BLaER1 (cell line): ENCODE data around the gene FGGY.
"Not testable (repeated sequence)": the region's sequence is repeated elsewhere in the genome, so short reads cannot be mapped to it uniquely, and the experiment has no call there.

Experiments used
- H3K27ac ChIP-seq: shearing (Covaris generic); formaldehyde crosslinking; 2 replicates; pipeline ENCODE4 v1.8.1; 2022
- H3K27me3 ChIP-seq: shearing (Covaris generic); formaldehyde crosslinking; 2 replicates; pipeline ENCODE4 v1.8.1; 2022
- H3K36me3 ChIP-seq: shearing (Covaris generic); formaldehyde crosslinking; 2 replicates; pipeline ENCODE4 v1.8.1; 2022
- H3K4me1 ChIP-seq: shearing (Covaris generic); formaldehyde crosslinking; 2 replicates; pipeline ENCODE4 v1.8.1; 2022
- H3K4me2 ChIP-seq: shearing (Covaris generic); formaldehyde crosslinking; 2 replicates; pipeline ENCODE4 v1.8.1; 2022
- H3K4me3 ChIP-seq: shearing (Covaris generic); formaldehyde crosslinking; 2 replicates; pipeline ENCODE4 v1.8.1; 2022
- H3K9ac ChIP-seq: shearing (Covaris generic); formaldehyde crosslinking; 2 replicates; pipeline ENCODE4 v1.8.1; 2022
- H3K9me3 ChIP-seq: shearing (Covaris generic); formaldehyde crosslinking; 2 replicates; pipeline ENCODE4 v1.8.1; 2022
- H4K20me1 ChIP-seq: shearing (Covaris generic); formaldehyde crosslinking; 2 replicates; pipeline ENCODE4 v1.8.1; 2022
- Cebpa-rat ChIP-seq: shearing (Covaris generic); IDR thresholded peaks from 2 replicates; pipeline ENCODE4 v1.8.1; 2022

The FGGY gene

GRCh38 chr1:59482986-59483385 is 186.1 kb downstream of the FGGY start:
- Histone ChIP-seq H3K27me3 (no peaks in the 10 kb centered on the region), H4K20me1 (no peaks in the 10 kb centered on the region), H3K9me3 (no peaks in the 10 kb centered on the region), H3K36me3 (no peaks in the 10 kb centered on the region), H3K27ac (no peak overlapping the region), H3K4me2 (peak overlapping the region; percentile 60; the same call in 1 of the 2 replicates), H3K4me1 (peaks cover 28% of the 10 kb centered on the region), H3K4me3 (no peak overlapping the region), H3K9ac (no peak overlapping the region)
- no peak for TF ChIP-seq Cebpa-rat

GRCh38 chr1:59484096-59484495 is 187.2 kb downstream of the FGGY start:
- Histone ChIP-seq H3K9me3 (no peaks in the 10 kb centered on the region), H4K20me1 (no peaks in the 10 kb centered on the region), H3K4me1 (peaks cover 28% of the 10 kb centered on the region), H3K36me3 (no peaks in the 10 kb centered on the region), H3K4me2 (peak overlapping the region; percentile 60), H3K27me3 (no peaks in the 10 kb centered on the region), H3K9ac (no peak overlapping the region), H3K27ac (no peak overlapping the region), H3K4me3 (no peak overlapping the region)
- TF ChIP-seq Cebpa-rat, result no peak

- Histone ChIP-seq H3K4me2 (no peak overlapping the region), H3K9me3 (no peaks in the 10 kb centered on the region), H3K36me3 (no peaks in the 10 kb centered on the region), H3K4me3 (no peak overlapping the region), H3K4me1 (peaks cover 28% of the 10 kb centered on the region), H3K9ac (no peak overlapping the region), H4K20me1 (no peaks in the 10 kb centered on the region), H3K27me3 (no peaks in the 10 kb centered on the region), H3K27ac (no peak overlapping the region)
- TF ChIP-seq Cebpa-rat, result no peak
Measured at GRCh38 chr1:59485171-59485570, 188.3 kb downstream of the FGGY start.

GRCh38 chr1:59485949-59486348 is 189.1 kb downstream of the FGGY start:
- Histone ChIP-seq H3K27me3 (no peaks in the 10 kb centered on the region), H3K4me1 (peaks cover 28% of the 10 kb centered on the region), H3K27ac (no peak overlapping the region), H4K20me1 (no peaks in the 10 kb centered on the region), H3K9ac (no peak overlapping the region), H3K9me3 (no peaks in the 10 kb centered on the region), H3K4me2 (no peak overlapping the region), H3K36me3 (no peaks in the 10 kb centered on the region), H3K4me3 (no peak overlapping the region)
- TF ChIP-seq Cebpa-rat, result no peak

GRCh38 chr1:59486615-59487014 is 189.7 kb downstream of the FGGY start:
- Histone ChIP-seq H3K27me3 (no peaks in the 10 kb centered on the region), H3K4me2 (no peak overlapping the region), H3K4me3 (no peak overlapping the region), H3K9me3 (no peaks in the 10 kb centered on the region), H3K9ac (no peak overlapping the region), H3K4me1 (peaks cover 25% of the 10 kb centered on the region), H4K20me1 (no peaks in the 10 kb centered on the region), H3K27ac (no peak overlapping the region), H3K36me3 (no peaks in the 10 kb centered on the region)
- TF ChIP-seq Cebpa-rat, result no peak

- Histone ChIP-seq H3K4me3 (no peak overlapping the region), H3K27ac (no peak overlapping the region), H3K36me3 (no peaks in the 10 kb centered on the region), H3K9me3 (no peaks in the 10 kb centered on the region), H4K20me1 (no peaks in the 10 kb centered on the region), H3K27me3 (no peaks in the 10 kb centered on the region), H3K4me1 (peaks cover 17% of the 10 kb centered on the region), H3K4me2 (no peak overlapping the region), H3K9ac (no peak overlapping the region)
- TF ChIP-seq Cebpa-rat, result no peak
Measured at GRCh38 chr1:59487335-59488031, 190.6 kb downstream of the FGGY start.

GRCh38 chr1:59492500-59492899 is 195.6 kb downstream of the FGGY start:
- no peak overlapping the region for H3K27ac ChIP-seq
- H3K4me1 ChIP-seq, result no peaks in the 10 kb centered on the region
- no peak overlapping the region for H3K4me2 ChIP-seq
- peaks cover 10% of the 10 kb centered on the region for H3K9me3 ChIP-seq
- no peak for TF ChIP-seq Cebpa-rat
- no peak overlapping the region for H3K4me3 ChIP-seq
- no peaks in the 10 kb centered on the region for H3K27me3 ChIP-seq
- H3K9ac ChIP-seq, result no peak overlapping the region
- H4K20me1 ChIP-seq, result no peaks in the 10 kb centered on the region
- H3K36me3 ChIP-seq, result no peaks in the 10 kb centered on the region

- Histone ChIP-seq H3K4me3 (no peak overlapping the region), H3K4me2 (no peak overlapping the region), H3K27me3 (no peaks in the 10 kb centered on the region), H3K4me1 (no peaks in the 10 kb centered on the region), H4K20me1 (no peaks in the 10 kb centered on the region), H3K9ac (no peak overlapping the region), H3K27ac (no peak overlapping the region), H3K9me3 (peaks cover 10% of the 10 kb centered on the region), H3K36me3 (no peaks in the 10 kb centered on the region)
- no peak for TF ChIP-seq Cebpa-rat
Measured at GRCh38 chr1:59494145-59494833, 197.4 kb downstream of the FGGY start.

GRCh38 chr1:59496156-59496555 is 199.3 kb downstream of the FGGY start:
- not testable (repeated sequence) for H3K4me1 ChIP-seq, H3K36me3 ChIP-seq, H3K27me3 ChIP-seq, H3K27ac ChIP-seq, H3K9me3 ChIP-seq, H3K4me3 ChIP-seq, H3K9ac ChIP-seq, H3K4me2 ChIP-seq, H4K20me1 ChIP-seq

GRCh38 chr1:59497616-59498015 is 200.7 kb downstream of the FGGY start:
- H3K9ac ChIP-seq, result no peak overlapping the region
- peaks cover 10% of the 10 kb centered on the region for H3K9me3 ChIP-seq
- H3K4me3 ChIP-seq, result no peak overlapping the region
- no peaks in the 10 kb centered on the region for H3K27me3 ChIP-seq
- no peak overlapping the region for H3K27ac ChIP-seq
- no peaks in the 10 kb centered on the region for H3K36me3 ChIP-seq
- no peak overlapping the region for H3K4me2 ChIP-seq
- H3K4me1 ChIP-seq, result no peaks in the 10 kb centered on the region
- TF ChIP-seq Cebpa-rat, result no peak
- no peaks in the 10 kb centered on the region for H4K20me1 ChIP-seq
